DND-41 (cell line): Measurements from ENCODE around the gene MARK4.

ENCODE experiments used
- ATAC-seq: fragments of 200-7000 bp; cut with Tn5 transposase; 3 replicates; pipeline ENCODE4 v1.9.1; 2021; ENCODE audit warnings: low read depth; ENCODE audit not compliant: insufficient read depth
- DNase-seq: peaks from one replicate; pipeline ENCODE4 v3.0.0-alpha.2; 2020
- H2AFZ ChIP-seq: 2 replicates; pipeline ENCODE4 v1.6.0; 2012; ENCODE audit warnings: low read depth, low read length
- H3K27ac ChIP-seq: 2 replicates; pipeline ENCODE4 v1.5.1; 2012; ENCODE audit warnings: low read length, inconsistent platforms
- H3K27me3 ChIP-seq: fragments of 200-600 bp; sonication (generic); 2 replicates; pipeline ENCODE4 v1.6.0; 2012; ENCODE audit warnings: low read length, mild to moderate bottlenecking, inconsistent platforms; ENCODE audit not compliant: insufficient read depth, poor library complexity
- H3K36me3 ChIP-seq: 2 replicates; pipeline ENCODE4 v1.5.1; 2012; ENCODE audit warnings: low read length, inconsistent platforms; ENCODE audit not compliant: insufficient read depth
- H3K4me1 ChIP-seq: 2 replicates; pipeline ENCODE4 v1.5.1; 2012; ENCODE audit warnings: mild to moderate bottlenecking, low read length; ENCODE audit not compliant: insufficient read depth
- H3K4me2 ChIP-seq: 2 replicates; pipeline ENCODE4 v1.6.0; 2012; ENCODE audit warnings: mild to moderate bottlenecking, moderate library complexity, low read length, inconsistent platforms; ENCODE audit not compliant: insufficient read depth
- H3K4me3 ChIP-seq, 2 experiments: fragments of 200-600 bp in 1 of 2; shearing (Covaris generic) in 1 of 2; 2 replicates each; pipeline ENCODE4 v1.5.1; 2012 to 2016; ENCODE audit warnings: inconsistent platforms in 2 of 2, low read length in 2 of 2, mild to moderate bottlenecking in 2 of 2, low read depth in 1 of 2, moderate library complexity in 1 of 2
- H3K79me2 ChIP-seq: 2 replicates; pipeline ENCODE4 v1.6.0; 2012; ENCODE audit warnings: low read length, inconsistent platforms; ENCODE audit not compliant: insufficient read depth
- H3K9ac ChIP-seq: 2 replicates; pipeline ENCODE4 v1.6.0; 2012; ENCODE audit warnings: low read depth, mild to moderate bottlenecking, inconsistent platforms, low read length, moderate library complexity
- H3K9me3 ChIP-seq: 2 replicates; pipeline ENCODE4 v1.5.1; 2012; ENCODE audit warnings: low read length, moderate library complexity, mild to moderate bottlenecking, inconsistent platforms; ENCODE audit not compliant: insufficient read depth, severe bottlenecking
- H4K20me1 ChIP-seq: 2 replicates; pipeline ENCODE4 v1.6.0; 2012; ENCODE audit warnings: low read length; ENCODE audit not compliant: insufficient read depth
- EZH2 ChIP-seq: IDR thresholded peaks from 3 replicates; pipeline ENCODE4 v1.6.1; 2012; ENCODE audit warnings: borderline replicate concordance, low read depth, mild to moderate bottlenecking, moderate library complexity, low read length, inconsistent platforms; ENCODE audit not compliant: severe bottlenecking
- TF ChIP-seq, protein P1 (sequence below): IDR thresholded peaks from 2 replicates; pipeline ENCODE4 v1.5.1; 2012; ENCODE audit warnings: borderline replicate concordance, low read length, moderate library complexity, mild to moderate bottlenecking; ENCODE audit not compliant: poor library complexity, severe bottlenecking; ENCODE audit errors: extremely low read depth

Gene MARK4

DNA sequence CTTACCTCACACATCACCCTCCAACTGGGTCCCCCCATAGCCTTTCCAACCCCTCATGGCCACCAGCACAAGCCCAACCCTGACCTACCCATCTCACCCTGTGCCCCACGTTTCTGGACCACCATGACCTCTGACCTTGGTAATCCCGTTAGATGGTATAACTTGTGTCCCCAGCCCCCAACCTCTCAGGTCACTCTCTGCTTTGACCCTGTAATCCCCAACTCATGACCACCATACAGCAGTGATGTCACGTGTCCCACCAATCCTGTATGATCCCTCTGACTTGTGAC lies 98.0 kb downstream of the MARK4 start:
- TF ChIP-seq EZH2: no peak
- TF ChIP-seq, protein P1, sequence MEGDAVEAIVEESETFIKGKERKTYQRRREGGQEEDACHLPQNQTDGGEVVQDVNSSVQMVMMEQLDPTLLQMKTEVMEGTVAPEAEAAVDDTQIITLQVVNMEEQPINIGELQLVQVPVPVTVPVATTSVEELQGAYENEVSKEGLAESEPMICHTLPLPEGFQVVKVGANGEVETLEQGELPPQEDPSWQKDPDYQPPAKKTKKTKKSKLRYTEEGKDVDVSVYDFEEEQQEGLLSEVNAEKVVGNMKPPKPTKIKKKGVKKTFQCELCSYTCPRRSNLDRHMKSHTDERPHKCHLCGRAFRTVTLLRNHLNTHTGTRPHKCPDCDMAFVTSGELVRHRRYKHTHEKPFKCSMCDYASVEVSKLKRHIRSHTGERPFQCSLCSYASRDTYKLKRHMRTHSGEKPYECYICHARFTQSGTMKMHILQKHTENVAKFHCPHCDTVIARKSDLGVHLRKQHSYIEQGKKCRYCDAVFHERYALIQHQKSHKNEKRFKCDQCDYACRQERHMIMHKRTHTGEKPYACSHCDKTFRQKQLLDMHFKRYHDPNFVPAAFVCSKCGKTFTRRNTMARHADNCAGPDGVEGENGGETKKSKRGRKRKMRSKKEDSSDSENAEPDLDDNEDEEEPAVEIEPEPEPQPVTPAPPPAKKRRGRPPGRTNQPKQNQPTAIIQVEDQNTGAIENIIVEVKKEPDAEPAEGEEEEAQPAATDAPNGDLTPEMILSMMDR: no peak
- no peaks in the 10 kb centered on the region for H3K79me2 ChIP-seq
- no peaks in the 10 kb centered on the region for H3K27me3 ChIP-seq
- no peaks in the 10 kb centered on the region for H3K4me1 ChIP-seq
- no peak overlapping the region for H3K27ac ChIP-seq
- H4K20me1 ChIP-seq: no peaks in the 10 kb centered on the region
- no peak overlapping the region for H3K9ac ChIP-seq
- no peak for DNase-seq
- H2AFZ ChIP-seq: no peak overlapping the region
- H3K36me3 ChIP-seq: peaks cover 37% of the 10 kb centered on the region
- no peak overlapping the region for H3K4me2 ChIP-seq
- no peak for ATAC-seq
- no peaks in the 10 kb centered on the region for H3K9me3 ChIP-seq
- H3K4me3 ChIP-seq: no peak overlapping the region

DNA sequence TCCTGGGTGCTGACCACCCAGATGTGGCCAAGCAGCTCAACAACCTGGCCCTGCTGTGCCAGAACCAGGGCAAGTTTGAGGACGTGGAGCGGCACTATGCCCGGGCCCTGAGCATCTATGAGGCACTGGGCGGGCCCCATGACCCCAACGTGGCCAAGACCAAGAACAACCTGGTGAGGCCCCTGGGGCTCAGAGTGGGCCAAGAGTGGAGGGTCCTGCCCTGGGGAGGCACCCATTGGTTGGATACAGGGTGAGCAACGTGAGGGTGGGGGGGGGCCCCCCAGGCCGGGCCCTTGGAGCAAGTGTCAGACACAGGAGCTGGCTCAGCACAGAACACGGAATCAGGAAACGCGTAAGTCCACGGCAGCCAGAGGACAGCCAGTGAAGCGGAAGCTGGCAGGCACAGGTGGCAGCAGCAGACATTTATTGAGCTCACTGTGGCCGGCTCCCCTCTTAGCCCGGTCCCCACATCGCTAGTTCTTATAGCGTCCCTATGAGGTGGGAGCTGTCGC lies 98.4 kb downstream of the MARK4 start:
- Histone ChIP-seq H3K9ac (no peak overlapping the region), H3K27me3 (no peaks in the 10 kb centered on the region), H3K4me2 (no peak overlapping the region), H4K20me1 (no peaks in the 10 kb centered on the region), H2AFZ (no peak overlapping the region), H3K36me3 (peaks cover 41% of the 10 kb centered on the region), H3K4me3 (no peak overlapping the region), H3K27ac (no peak overlapping the region), H3K9me3 (no peaks in the 10 kb centered on the region), H3K79me2 (no peaks in the 10 kb centered on the region), H3K4me1 (no peaks in the 10 kb centered on the region)
- TF ChIP-seq, protein P1: no peak
- TF ChIP-seq EZH2: no peak
- ATAC-seq (no peak), DNase-seq (no peak)

DNA sequence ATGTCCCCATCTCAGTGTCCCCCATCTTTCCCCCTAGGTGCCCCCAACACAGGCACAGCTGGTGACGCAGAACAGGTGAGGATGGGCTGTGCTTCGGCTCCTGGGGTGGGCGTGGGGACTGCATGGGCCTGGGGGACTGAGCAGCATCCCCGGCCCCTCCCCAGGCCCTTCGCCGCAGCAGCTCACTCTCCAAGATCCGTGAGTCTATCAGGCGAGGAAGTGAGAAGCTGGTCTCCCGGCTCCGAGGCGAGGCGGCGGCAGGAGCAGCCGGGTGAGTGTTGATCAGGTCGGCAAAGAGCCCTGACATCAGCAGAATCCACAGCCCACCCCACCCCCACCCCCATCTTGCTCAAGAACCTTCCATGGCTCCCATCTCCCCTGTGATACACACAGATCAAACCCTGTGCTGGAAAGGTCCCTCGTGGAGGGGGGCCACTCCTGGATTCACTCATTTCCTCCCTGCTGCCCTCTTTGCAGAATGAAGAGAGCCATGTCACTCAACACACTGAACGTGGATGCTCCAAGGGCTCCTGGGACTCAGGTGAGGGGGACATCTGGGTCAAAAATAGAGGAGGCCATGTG lies 99.5 kb downstream of the MARK4 start:
- Histone ChIP-seq H3K4me2 (no peak overlapping the region), H3K4me3 (no peak overlapping the region), H3K79me2 (no peaks in the 10 kb centered on the region), H2AFZ (no peak overlapping the region), H3K4me1 (no peaks in the 10 kb centered on the region), H3K36me3 (peaks cover 50% of the 10 kb centered on the region), H3K9me3 (no peaks in the 10 kb centered on the region), H3K9ac (no peak overlapping the region), H3K27me3 (no peaks in the 10 kb centered on the region), H4K20me1 (no peaks in the 10 kb centered on the region), H3K27ac (no peak overlapping the region)
- ATAC-seq (no peak), DNase-seq (no peak)
- TF ChIP-seq EZH2: no peak
- TF ChIP-seq, protein P1: no peak

DNA sequence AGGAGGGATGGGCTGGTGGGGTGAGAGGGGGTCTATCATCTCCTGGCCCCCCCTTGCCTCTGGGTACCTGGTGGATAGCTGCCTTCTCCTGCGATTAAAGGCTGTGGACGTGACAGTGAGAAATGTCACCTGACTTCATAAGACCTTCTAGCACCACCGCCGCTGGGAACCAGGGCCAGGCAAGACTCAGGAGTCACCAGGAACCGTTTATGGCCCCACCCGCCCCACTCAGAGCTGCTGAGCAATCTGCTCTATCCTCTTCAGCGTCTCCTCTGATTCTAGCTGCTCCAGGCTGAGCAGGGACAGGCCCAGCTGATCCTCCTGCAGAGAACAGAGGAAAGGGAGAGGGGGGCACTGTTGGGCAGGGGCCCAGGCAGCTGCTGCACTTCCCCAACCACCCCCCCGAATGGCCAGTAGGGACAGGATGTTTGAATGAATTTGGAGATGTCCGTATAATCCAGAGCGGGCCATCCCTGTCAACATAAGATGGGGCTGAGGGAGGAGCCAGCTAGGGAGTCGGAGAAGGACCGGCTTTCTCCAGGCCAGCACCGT lies 100.4 kb downstream of the MARK4 start:
- Histone ChIP-seq H3K4me3 (no peak overlapping the region), H3K9me3 (no peaks in the 10 kb centered on the region), H3K36me3 (peaks cover 57% of the 10 kb centered on the region), H2AFZ (no peak overlapping the region), H3K9ac (no peak overlapping the region), H3K4me2 (no peak overlapping the region), H4K20me1 (no peaks in the 10 kb centered on the region), H3K27ac (no peak overlapping the region), H3K79me2 (no peaks in the 10 kb centered on the region), H3K4me1 (no peaks in the 10 kb centered on the region), H3K27me3 (no peaks in the 10 kb centered on the region)
- ATAC-seq (no peak), DNase-seq (no peak)
- TF ChIP-seq EZH2: no peak
- TF ChIP-seq, protein P1: no peak
